ENCODE data around the gene RECQL5.

Gene RECQL5

DNA sequence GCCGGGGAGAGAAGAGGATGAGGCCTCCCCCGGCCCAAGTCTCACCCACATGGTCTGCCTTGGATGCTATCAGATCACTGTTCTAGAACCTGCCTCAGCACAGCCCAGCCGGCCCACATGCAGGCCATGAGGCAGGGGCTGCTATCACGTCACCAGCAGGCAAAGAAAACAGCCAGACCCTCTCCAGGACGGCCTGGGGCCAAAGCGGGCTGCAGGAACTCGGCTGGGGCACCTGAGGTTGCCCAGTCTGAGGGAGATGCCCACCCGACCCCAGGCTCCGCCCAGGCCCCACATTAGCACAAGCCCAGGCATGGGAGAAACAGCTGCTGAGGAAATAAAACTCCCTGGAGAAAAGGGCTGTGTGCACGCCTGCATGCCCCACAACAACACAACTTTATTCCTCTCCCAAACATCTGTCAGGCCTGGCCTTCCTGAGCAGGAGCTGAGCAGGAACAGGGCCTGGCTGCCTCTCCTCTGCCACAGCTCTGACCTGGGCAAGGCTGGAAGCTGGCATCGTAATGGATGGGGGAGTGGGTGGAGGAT is 40.4 kb downstream of the RECQL5 start:
- no peak for TF ChIP-seq GATA2 (IDR thresholded peaks at IDR 0.05; ENCODE audit: low read depth, low read length)
- TF ChIP-seq GATA3 (IDR thresholded peaks at IDR 0.05; ENCODE audit: low read depth, low read length): no peak

DNA sequence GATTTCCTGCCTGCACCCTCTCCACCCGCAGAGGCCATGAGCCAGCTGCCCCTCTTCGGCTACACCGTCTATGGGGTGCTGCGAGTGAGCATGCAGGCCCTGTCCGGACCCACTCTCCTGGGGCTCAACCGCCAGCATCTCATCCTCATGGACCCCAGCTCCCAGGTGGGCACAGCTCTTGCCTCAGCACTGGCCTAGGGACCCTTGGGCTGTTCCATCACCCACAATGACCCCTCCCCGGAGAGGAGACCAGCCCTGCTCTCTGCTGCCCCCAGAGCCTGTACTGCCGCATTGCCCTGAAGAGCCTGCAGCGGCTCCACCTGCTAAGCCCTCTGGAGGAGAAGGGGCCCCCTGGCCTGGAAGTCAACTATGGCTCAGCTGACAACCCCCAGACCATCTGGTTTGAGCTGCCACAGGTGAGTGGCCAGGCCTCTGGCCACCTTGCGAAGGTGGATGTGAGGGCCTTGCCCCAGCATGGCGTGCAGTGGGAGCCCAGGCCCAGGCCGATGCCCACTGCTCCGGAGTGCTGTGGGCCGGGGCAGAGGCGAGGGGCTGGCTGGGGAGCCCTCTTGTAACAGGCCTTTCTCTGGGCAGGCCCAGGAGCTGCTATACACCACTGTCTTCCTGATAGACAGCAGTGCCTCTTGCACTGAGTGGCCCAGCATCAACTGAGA is 41.0 kb downstream of the RECQL5 start:
- TF ChIP-seq GATA2 (IDR thresholded peaks at IDR 0.05; ENCODE audit: low read depth, low read length) (no peak), GATA3 (IDR thresholded peaks at IDR 0.05; ENCODE audit: low read depth, low read length) (no peak)

- no peak for TF ChIP-seq GATA2 (IDR thresholded peaks at IDR 0.05; ENCODE audit: low read depth, low read length)
- TF ChIP-seq GATA3 (IDR thresholded peaks at IDR 0.05; ENCODE audit: low read depth, low read length): no peak
Measured at GRCh38 chr17:75624714-75625345, 42.1 kb downstream of the RECQL5 start.

DNA sequence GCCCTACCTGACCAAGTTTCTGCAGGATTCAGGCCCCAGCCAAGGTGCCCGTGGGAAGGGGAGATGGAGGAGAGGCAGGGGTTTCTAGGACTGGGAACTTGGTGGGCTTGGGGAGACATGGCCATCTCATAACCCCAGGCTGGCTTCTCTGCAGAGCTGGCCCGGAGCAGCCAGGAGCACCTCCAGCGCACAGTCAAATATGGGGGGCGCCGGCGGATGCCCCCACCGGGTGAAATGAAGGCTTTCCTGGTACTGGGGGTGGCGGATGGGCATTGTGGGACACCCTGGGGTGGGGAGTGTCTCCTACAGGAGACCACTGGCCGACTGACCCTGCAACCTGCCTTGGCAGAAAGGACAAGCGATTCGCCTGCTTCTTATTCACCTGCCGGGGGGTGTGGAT is 42.9 kb downstream of the RECQL5 start:
- no peak for TF ChIP-seq GATA2 (IDR thresholded peaks at IDR 0.05; ENCODE audit: low read depth, low read length)
- TF ChIP-seq GATA3 (IDR thresholded peaks at IDR 0.05; ENCODE audit: low read depth, low read length): no peak

GRCh38 chr17:75623386-75623785 is 43.6 kb downstream of the RECQL5 start:
- TF ChIP-seq GATA2 (IDR thresholded peaks at IDR 0.05; ENCODE audit: low read depth, low read length) (no peak), GATA3 (IDR thresholded peaks at IDR 0.05; ENCODE audit: low read depth, low read length) (no peak)

DNA sequence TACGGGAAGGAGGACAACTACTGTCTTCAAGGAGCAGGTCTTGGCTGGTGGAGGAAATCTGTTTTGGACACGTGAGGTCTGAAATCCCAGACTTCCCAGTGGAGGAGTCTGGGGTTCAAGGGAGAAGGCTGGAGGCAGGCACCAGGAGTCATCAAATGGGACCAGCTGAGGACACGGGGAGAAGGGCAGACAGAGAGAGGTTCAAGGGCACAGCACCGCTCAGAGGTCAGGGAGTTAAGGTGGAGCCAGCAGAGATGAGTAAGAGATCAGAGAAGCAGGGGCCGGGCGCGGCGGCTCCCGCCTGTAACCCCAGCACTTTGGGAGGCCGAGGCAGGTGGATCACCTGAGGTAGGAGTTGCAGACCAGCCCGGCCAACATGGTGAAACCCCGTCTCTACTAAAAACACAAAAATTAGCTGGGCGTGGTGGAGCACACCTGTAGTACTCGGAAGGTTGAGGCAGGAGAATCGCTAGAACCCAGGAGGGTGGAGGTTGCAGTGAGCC is 44.1 kb downstream of the RECQL5 start:
- TF ChIP-seq GATA2 (IDR thresholded peaks at IDR 0.05; ENCODE audit: low read depth, low read length) (no peak), GATA3 (IDR thresholded peaks at IDR 0.05; ENCODE audit: low read depth, low read length) (no peak)

DNA sequence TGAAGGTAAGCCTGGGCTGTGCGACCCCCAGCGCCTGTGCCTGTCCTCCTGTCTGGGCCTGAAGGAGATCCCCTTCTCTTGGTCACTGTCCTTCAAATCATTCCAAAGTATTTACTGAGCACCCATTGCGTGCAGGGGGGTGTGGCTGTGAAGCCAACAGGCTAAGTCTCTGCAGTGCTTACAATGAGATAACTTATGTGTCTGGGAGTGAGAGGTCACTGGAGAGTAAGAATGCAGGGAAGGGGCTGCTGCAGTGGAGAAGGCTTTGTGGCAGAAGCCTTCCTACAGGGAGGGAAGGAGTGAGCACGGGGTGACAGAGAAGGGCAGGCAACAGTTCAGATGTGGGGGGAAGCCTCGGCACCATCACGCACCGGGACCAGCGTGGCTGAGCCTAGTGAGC is 44.9 kb downstream of the RECQL5 start:
- TF ChIP-seq GATA2 (IDR thresholded peaks at IDR 0.05; ENCODE audit: low read depth, low read length) (no peak), GATA3 (IDR thresholded peaks at IDR 0.05; ENCODE audit: low read depth, low read length) (no peak)

DNA sequence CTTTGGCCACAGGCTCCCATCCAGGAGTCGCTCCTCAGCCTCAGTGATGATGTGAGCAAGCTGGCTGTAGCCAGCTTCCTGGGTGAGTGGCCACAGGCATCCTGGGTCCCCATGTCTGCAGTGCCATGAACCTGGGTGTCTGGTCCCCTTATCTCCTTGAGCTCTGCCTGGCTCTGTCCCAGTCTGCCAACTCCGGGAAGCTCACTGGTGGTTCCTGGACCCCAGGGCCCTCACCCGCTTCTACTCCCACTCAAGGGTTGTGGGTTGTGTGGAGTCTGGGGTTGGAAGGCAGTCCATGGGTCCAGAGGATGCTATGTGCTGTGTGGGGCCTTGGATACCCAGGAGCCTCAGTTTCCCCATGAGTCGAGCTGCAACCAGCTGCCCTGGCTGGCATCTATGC is 45.5 kb downstream of the RECQL5 start:
- TF ChIP-seq GATA2 (IDR thresholded peaks at IDR 0.05; ENCODE audit: low read depth, low read length) (no peak), GATA3 (IDR thresholded peaks at IDR 0.05; ENCODE audit: low read depth, low read length) (no peak)

DNA sequence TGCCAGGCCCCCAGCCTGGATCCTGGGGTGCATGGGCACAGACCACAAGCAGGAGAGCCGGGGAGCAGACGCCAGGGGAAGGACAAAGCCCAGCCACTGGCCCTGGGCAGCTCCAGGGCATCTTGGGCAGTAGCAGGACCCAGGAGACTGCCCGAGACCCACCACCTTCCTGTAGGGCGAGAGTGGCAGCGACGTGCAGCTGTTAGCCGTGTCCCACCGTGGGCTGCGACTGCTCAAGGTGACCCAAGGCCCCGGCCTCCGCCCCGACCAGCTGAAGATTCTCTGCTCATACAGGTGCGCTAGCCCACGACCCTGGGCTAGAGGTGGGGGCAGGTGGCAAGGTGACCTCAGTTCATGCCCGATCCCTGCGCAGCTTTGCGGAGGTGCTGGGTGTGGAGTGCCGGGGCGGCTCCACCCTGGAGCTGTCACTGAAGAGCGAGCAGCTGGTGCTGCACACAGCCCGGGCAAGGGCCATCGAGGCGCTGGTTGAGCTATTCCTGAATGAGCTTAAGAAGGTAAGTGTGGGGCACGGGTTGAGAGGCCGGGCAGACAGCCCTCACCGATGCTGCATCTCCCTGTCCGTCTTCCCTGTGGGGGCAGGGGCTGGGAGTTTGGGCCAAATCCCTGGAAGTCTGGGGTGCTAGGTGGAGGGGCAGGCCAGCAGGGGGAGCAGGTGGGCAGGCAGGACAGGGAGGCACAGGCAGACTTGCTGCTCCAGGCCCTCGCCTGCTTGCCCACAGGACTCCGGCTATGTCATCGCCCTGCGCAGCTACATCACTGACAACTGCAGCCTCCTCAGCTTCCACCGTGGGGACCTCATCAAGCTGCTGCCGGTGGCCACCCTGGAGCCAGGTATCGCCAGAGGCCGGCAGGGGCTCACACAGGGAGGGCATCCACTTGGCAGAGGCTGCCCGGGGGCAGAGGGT is 47.2 kb downstream of the RECQL5 start:
- no peak for TF ChIP-seq GATA2 (IDR thresholded peaks at IDR 0.05; ENCODE audit: low read depth, low read length)
- no peak for TF ChIP-seq GATA3 (IDR thresholded peaks at IDR 0.05; ENCODE audit: low read depth, low read length)

- no peak for TF ChIP-seq GATA2 (IDR thresholded peaks at IDR 0.05; ENCODE audit: low read depth, low read length)
- TF ChIP-seq GATA3 (IDR thresholded peaks at IDR 0.05; ENCODE audit: low read depth, low read length): no peak
Measured at GRCh38 chr17:75617675-75618074, 49.3 kb downstream of the RECQL5 start.

- TF ChIP-seq GATA3 (IDR thresholded peaks at IDR 0.05; ENCODE audit: low read depth, low read length) (no peak), GATA2 (IDR thresholded peaks at IDR 0.05; ENCODE audit: low read depth, low read length) (no peak)
Measured at GRCh38 chr17:75617218-75617617, 49.7 kb downstream of the RECQL5 start.

DNA sequence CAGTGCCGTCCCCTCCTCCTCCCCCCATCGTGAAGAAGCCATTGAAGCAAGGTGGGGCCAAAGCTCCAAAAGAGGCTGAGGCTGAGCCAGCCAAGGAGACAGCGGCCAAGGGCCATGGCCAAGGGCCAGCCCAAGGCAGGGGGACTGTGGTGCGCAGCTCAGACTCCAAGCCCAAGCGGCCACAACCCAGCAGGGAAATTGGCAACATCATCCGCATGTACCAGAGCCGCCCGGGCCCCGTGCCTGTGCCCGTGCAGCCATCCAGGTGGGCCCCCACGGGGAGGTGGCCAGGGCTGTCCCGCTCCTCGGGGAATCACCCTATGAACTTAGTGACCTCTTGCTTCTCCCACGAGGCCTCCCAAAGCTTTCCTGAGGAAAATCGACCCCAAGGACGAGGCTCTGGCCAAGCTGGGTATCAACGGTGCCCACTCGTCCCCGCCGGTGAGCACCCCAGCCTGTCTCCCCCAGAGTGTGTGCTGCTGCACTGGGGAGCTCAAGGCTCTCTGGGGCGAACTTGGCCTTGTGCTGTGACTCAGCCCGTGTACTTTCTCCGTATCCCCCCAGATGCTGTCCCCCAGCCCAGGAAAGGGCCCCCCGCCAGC is 50.3 kb downstream of the RECQL5 start:
- no peak for TF ChIP-seq GATA2 (IDR thresholded peaks at IDR 0.05; ENCODE audit: low read depth, low read length)
- TF ChIP-seq GATA3 (IDR thresholded peaks at IDR 0.05; ENCODE audit: low read depth, low read length): no peak

- no peak for TF ChIP-seq GATA2 (IDR thresholded peaks at IDR 0.05; ENCODE audit: low read depth, low read length)
- no peak for TF ChIP-seq GATA3 (IDR thresholded peaks at IDR 0.05; ENCODE audit: low read depth, low read length)
Measured at GRCh38 chr17:75615301-75615700, 51.7 kb downstream of the RECQL5 start.
